Measurements from ENCODE around the gene CALML5.

CALML5 gene

DNA sequence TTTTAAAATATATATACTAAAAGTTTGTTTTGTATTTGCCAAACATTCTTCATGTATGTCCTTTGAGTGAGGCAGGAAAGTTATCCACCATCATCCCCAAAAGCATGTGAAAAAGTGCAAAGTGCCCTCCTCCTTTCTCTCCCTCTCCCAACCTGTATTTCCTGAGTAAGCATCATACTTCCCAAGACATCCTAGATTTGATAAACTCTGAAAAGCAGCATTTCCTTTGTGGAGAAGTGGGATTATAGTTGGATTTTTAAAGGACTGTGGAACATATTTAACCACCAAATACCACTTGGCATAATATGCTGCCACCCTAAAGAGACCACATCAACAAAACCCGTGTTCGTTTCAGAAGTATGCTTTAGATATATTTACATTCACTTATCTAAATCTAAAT lies 50.1 kb downstream of the CALML5 start:
- Histone ChIP-seq H3K27ac (ENCODE audit: low read depth, low read length) (no peak overlapping the region), H3K27me3 (ENCODE audit: control insufficient read depth, low read length) (no peaks in the 10 kb centered on the region), H3K9me3 (ENCODE audit: control insufficient read depth, insufficient read depth, low read length) (no peaks in the 10 kb centered on the region), H3K79me2 (ENCODE audit: control insufficient read depth, low read length) (peaks cover 45% of the 10 kb centered on the region), H3K4me1 (ENCODE audit: control insufficient read depth, low read length) (peaks cover 22% of the 10 kb centered on the region), H3K9me2 (replicated peaks; ENCODE audit: control insufficient read depth, low read length) (no peaks in the 10 kb centered on the region), H3K4me2 (ENCODE audit: low read length) (no peak overlapping the region), H4K20me1 (ENCODE audit: control insufficient read depth, insufficient read depth, low read depth, low read length) (0 out of 2 replicates have a peak, but pooled peaks cover 3% of the 10 kb centered on the region), H3K4me3 (ENCODE audit: low read length) (no peak overlapping the region), H3F3A (ENCODE audit: control insufficient read depth, insufficient read depth) (no peaks in the 10 kb centered on the region; the same call in 1 of the 2 replicates), H3K36me3 (ENCODE audit: control insufficient read depth, low read length) (peaks cover 39% of the 10 kb centered on the region)
- TF ChIP-seq, protein P1, sequence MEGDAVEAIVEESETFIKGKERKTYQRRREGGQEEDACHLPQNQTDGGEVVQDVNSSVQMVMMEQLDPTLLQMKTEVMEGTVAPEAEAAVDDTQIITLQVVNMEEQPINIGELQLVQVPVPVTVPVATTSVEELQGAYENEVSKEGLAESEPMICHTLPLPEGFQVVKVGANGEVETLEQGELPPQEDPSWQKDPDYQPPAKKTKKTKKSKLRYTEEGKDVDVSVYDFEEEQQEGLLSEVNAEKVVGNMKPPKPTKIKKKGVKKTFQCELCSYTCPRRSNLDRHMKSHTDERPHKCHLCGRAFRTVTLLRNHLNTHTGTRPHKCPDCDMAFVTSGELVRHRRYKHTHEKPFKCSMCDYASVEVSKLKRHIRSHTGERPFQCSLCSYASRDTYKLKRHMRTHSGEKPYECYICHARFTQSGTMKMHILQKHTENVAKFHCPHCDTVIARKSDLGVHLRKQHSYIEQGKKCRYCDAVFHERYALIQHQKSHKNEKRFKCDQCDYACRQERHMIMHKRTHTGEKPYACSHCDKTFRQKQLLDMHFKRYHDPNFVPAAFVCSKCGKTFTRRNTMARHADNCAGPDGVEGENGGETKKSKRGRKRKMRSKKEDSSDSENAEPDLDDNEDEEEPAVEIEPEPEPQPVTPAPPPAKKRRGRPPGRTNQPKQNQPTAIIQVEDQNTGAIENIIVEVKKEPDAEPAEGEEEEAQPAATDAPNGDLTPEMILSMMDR (IDR thresholded peaks at IDR 0.05; ENCODE audit: low read depth, low read length, poor library complexity, severe bottlenecking): no peak
